Activated T-helper 1 cell treated with anti-CD3 and anti-CD28 coated beads, Interleukin-2, amount 50 U/mL, for 16 hours (primary cell): ENCODE measurements around the gene NDUFB7.
A peak's percentile ranks its signal among the peaks of the same experiment; 100 is the strongest.
"Not testable (repeated sequence)": the region's sequence is repeated elsewhere in the genome, so short reads cannot be mapped to it uniquely, and the experiment has no call there.

Source experiments
- DNase-seq, 2 donors: peaks; one replicate each; pipeline ENCODE4 v3.0.0-alpha.2; 2020; ENCODE audit warnings: low read depth in 1 of 2, low spot score in 1 of 2

The NDUFB7 gene

DNA sequence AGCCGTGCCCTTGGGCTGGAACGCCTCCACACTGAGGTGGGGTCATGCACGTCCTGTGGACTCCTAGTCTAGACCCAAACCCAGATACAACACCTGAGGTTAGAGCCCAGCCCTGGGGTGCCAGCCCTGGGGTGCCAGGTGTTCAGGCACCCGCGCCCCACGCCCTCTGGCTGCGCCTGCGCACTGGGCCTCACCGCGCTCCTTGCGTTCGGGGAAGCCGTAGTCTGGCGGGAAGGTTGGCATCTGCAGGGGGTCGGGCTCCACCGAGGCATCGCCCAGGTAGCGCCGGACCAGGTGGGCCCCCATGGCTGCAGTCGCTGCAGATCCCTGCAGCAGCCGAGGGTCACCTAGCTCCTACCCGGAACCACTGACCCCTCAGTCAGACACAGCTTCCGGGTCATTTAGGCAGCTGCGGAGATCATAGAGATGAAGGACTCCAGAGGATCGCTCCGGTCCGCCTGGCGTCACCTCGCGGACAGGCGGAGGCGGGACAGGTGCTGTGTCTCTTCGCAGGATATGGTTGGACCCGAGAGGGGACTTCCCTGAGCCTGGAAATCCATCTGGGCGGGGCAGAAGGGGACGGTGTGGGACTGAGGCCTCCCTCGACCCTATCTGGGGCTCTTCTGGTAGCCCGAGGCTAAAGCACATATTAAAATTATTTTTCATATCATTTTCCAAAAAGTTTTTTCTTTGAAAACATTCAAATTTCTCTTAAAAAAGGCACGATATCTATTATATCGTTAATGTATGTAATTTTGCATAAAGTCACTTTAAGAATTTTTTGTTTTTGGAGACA lies at the start of gene NDUFB7:
NDUFB7 (minus strand) TSS at position 372 of the 796 bp plus-strand sequence; CDS start at position 306, 66 bp downstream.
- DNase-seq: peak; percentile 67 to 87

DNA sequence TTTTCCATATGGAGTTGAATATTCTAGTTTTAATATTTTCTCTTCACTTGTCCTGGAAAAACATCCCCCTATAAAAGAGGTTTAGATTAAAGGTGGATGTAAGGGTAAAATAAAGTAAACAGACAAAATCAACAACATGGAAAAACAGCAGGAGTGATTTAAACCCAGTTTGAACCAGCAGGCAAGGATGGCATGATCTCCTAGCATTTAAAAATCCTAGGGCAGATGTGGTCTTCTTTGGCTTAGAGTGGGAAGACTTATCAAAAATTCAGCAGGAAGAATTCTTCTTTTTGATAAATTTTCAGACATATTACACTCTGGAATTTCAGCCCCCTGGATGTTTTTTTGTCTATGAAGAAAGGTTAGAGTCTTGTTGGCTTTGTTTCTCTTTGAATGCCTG lies 47.5 kb upstream of the NDUFB7 start:
- no peak for DNase-seq

DNA sequence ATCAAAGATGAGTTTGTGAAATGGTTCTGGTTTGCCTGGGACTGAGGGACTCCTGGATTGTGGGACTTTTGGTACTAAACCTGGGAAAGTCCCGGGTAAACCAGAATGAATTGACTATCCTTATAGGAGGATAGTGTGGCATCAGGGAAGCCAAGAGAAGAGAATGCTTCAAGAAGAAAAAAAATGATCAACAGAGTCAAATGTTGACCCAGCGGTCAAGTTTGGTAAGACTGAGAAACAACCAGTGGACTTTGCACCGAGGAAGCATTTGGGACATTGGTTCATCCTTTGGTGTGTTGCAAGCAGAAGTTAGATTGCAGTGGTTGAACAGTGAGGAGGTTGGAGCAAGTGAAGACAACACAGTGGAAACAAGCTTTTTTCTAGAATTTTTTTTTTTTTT lies 44.5 kb upstream of the NDUFB7 start:
- DNase-seq: no peak

DNA sequence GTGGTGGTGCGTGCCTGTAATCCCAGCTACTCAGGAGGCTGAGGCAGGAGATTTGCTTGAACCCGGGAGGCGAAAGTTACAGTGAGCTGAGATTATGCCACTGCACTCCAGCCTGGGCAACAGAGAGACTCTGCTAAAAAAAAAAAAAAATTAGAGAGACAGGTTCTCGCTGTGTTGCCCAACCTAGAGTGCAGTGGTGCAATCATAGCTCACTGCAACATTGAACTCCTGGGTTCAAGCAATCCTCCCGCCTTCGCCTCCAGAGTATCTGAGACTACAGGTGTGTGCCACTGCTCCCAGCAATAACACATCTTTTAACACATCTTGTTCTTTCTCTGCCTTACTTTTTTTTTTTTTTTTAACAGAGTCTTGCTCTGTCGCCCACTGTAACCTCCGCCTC lies 43.8 kb upstream of the NDUFB7 start:
- DNase-seq: no peak

DNA sequence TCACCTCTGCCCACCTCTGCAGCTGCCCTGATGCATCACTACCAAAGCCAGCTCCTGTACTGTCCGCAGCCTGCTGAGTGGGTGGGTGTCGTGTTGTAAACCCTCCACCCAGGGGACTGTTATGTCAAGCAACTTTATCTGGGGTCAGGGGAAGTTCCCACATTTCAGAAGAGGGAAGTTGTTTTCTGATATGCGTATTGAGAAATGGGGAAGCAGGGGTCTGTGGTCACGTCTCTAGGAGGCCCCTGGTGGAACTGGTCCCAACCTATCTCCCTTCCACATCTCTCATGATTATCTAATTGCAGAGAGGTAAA lies 42.2 kb upstream of the NDUFB7 start:
- DNase-seq: no peak

DNA sequence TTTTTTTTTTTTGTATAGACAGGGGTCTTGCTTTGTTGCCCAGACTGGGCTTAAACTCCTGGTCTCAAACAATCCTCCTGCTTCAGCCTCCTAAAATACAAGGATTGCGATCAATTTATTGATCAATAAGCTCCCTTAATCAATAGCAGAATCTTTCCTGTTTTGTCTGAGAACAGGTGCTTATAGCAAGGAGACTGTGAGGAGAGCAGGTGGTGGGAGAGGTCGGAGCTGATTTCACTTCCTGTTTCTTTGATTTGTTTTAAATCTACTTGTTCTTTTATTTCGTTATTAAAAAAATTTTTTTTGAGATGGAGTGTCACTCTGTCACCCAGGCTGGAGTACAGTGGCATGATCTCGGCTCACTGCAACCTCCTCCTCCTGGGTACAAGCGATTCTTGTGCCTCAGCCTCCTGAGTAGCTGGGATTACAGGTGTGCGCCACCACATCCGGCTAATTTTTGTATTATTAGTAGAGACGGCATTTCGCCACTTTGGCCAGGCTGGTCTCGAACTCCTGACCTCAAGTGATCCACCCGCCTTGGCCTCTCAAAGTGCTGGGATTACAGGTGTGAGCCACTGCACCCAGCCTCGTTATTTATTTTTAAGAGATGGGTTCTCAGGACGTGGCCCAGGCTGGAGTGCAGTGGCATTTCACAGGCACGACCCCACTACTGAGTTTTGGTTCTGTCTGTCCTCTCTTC lies 41.7 kb upstream of the NDUFB7 start:
- DNase-seq: not testable (repeated sequence)

DNA sequence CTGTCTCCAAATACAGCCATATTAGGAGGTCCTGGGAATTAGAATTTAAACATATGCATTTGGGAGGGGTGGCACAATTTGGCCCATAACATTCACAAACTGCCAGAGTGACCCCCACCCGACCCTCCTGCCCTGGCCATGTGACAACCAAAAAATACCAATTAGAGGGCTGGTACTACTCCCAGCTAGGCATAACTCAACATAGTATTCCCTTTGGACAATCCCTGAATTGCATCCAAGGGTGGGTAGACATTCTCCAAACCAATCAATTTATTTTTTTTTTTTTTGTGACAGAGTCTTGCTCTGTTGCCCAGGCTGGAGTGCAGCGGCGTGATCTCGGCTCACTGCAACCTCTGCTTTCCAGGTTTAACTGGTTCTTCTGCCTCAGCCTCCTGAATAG lies 40.8 kb upstream of the NDUFB7 start:
- DNase-seq: no peak

DNA sequence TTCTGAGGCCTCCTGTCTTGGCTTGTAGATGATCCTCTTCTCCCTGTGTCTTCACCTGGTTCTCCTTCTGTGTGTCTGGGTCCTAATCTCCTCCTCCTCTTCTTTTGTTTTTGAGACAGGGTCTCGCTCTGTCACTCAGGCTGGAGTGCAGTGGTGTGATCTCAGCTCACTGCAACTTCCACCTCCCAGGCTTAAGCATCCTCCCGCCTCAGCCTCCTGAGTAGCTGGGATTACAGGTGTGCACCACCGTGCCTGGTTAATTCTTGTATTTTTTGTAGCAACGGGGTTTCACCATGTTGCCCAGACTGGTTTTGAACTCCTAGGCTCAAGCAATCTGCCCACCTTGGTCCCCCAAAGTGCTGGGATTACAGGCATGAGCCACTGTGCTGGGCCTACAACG lies 40.4 kb upstream of the NDUFB7 start:
- DNase-seq: not testable (repeated sequence)

DNA sequence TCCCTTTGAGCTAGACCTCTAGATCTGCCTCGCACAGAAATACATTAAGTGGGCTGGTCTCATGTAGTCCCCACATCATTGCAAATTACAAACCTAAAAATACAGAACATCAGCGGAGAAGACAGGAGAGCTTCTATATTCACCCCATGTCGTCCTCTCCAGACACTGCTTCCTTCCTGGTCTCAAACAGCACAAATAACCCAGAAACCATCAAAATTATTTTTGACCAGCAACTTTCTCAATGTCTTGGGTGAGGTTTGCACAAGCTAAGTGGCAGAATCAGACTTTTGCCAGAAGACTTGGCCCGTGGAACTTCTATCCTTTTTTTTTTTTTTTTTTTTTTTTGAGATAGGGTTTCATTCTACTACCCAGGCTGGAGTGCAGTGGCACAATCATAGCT lies 39.2 kb upstream of the NDUFB7 start:
- DNase-seq: no peak

DNA sequence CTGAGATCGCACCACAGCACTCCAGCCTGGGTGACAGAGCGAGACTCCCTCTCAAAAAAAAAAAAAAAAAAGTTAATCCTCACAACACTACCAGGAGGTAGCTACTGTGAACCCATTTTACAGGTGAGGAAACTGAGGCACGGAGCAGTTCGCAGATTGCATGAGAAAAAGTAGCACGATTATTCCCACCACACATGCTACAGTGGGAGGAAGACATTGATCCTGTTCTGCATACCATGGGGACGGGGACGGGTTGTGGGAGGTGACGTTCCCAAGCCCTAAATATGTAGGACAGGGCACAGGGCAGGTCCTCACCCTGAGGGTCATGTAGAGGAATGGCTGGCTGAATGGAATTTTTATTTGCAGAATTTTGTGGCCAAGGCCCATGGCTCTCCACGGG lies 34.8 kb upstream of the NDUFB7 start:
- DNase-seq: no peak

DNA sequence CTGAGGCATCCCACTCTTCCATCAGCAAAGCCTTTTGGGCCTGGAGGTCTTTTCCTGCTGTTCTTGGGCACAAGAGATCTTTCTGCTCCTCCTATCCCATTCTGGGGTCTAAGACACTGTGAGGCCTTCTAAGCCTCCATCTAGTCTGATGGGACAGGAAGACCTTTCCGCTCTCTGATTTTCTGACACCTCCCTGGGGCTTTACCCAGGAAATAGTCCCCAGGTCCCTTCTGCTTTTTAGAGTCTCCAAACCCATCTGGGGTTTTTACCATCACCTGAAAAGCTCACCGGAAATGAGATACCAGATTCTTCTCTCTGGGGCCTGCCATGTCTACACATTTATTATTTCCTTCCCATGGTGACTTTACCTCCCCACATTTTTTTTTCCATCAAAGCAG lies 32.1 kb upstream of the NDUFB7 start:
- DNase-seq: no peak

DNA sequence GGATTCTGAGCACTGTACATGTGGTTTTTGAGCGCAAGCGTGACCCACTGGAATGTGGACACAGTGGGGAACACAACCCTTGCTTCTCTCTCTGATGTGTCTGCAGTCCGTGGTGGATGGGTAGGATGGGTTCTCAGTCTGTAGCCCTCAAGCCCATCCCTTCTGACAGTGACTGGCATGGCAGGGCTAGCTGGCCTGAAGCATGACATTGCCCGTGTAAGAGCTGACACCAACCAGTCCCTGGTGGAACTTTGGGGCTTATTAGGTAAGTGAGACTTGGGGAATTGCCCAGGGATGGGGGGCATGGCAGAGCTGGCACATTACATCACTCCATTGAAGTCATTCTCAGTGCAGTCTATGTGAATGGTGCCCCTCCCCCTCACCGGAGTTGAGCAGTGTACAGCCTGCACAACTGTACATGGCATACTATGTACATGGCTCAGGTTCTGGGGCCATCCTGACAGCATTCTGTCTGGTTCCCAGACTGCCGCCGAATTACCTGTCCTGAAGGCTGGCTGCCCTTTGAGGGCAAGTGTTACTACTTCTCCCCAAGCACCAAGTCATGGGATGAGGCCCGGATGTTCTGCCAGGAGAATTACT lies 27.8 kb upstream of the NDUFB7 start:
- no peak for DNase-seq

DNA sequence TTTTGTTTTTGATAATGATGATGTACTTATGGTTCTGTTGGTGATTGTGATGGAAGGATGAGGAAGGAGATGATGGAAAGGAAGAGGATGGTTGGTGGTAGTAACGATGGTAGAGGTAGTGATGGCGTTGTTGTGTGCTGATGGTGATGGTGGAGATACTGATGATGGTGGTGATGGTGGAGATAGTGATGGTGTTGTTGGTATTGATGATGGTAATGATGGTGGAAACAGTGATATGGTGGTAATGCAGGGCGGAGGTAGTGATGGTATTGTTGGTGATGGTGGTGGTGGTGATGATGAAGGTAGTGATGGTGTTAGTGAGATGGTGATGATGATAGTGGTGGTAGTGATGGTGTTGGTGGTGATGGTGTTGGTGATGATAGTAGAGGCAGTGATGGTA lies 23.7 kb upstream of the NDUFB7 start:
- DNase-seq: no peak

DNA sequence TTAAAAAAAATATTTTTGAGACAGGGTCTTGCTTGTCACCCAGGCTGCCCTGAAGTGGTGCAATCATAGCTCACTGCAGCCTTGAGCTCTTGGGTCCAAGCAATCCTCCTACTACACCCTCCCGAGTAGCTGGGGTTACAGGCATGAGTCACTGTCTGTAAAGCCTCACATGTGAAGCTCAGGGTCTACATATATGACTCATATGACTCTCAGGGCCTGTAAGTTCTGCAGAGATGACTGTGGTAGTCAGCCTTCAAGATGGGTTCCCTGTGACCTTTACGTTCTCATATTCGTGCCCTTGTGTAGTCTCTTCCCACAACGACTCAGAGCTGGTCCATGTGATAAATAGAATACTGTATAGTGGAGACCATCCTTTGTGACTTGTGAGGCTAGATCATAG lies 17.6 kb upstream of the NDUFB7 start:
- not testable (repeated sequence) for DNase-seq

DNA sequence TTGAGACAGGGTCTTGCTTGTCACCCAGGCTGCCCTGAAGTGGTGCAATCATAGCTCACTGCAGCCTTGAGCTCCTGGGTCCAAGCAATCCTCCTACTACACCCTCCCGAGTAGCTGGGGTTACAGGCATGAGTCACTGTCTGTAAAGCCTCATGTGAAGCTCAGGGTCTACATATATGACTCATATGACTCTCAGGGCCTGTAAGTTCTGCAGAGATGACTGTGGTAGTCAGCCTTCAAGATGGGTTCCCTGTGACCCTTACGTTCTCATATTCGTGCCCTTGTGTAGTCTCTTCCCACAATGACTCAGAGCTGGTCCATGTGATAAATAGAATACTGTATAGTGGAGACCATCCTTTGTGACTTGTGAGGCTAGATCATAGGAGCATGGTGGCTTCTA lies 13.3 kb upstream of the NDUFB7 start:
- not testable (repeated sequence) for DNase-seq

DNA sequence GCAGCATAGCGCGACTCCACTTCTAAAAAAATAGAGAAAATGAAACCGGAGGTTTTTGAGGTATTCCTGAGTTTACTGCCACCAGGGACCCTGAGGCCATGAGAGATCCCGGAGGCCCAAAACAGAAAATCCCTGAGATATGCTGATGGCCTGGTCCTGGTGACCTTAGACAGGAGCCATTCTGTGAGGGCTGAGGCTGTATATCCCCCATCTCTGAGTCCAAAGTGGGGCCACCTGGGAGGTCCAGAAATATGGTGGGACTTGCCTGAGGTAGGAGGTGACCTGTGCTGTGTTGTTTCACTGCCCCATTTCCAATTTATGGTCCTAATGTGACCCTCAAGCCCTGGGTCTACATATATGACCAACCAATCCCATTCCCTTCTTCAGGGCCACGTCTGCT lies 12.5 kb upstream of the NDUFB7 start:
- not testable (repeated sequence) for DNase-seq

DNA sequence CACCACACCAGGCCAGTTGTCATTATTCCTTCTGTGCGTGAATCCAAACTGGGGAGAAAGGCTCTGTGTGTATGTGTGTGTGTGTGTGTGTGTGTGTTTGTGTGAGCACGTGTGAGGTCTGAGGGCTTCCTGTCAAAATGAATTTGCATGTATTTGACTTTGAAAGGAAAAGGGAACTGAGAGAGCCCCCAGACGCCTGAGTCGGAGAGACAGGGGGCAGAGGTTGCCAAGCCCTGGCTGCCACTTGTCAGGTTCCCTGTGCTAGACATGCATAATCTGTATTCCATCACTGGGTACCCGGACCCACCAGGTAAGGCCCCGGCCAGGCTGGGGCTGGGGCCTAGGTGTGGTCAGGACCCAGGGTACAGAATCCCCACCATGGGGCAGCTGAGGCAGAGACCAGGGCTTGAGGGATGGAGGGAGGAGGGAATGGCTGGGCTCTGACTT lies 11.1 kb upstream of the NDUFB7 start, which contains the start of gene CLEC17A:
CLEC17A (plus strand) TSS at position 191 of the 447 bp plus-strand sequence; CDS start at position 268, 77 bp downstream.
- DNase-seq: no peak

DNA sequence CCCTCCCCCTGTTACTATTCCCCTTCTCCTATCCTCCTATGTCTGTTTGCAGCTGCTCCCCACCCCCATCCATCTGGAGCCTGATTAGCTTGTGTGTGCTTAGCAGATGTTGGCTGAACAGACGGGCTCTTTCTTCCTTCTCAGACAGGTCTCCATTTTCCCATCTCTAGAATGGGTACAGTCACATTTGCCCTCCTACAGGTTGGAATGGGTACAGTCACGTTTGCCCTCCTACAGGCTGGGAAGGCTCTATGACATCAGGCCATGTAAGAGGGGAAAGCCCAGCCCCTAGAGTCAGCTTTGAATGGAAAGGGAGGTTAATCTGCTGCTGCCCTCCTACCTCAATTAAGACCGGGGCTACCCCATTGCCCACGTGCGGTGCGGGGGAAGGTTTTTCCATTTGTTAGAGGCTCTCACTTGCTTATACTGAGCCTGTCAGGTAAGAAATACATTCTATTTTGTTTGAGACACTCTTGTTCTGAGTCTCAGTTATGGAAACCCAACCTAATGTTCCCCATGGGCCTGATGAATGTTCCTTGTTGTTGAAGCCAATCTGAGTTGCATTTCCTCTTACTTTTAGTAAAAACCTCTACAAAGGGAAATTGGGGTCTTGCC lies 8.9 kb upstream of the NDUFB7 start:
- DNase-seq: peak in 1 of 2 donors; percentile 32

DNA sequence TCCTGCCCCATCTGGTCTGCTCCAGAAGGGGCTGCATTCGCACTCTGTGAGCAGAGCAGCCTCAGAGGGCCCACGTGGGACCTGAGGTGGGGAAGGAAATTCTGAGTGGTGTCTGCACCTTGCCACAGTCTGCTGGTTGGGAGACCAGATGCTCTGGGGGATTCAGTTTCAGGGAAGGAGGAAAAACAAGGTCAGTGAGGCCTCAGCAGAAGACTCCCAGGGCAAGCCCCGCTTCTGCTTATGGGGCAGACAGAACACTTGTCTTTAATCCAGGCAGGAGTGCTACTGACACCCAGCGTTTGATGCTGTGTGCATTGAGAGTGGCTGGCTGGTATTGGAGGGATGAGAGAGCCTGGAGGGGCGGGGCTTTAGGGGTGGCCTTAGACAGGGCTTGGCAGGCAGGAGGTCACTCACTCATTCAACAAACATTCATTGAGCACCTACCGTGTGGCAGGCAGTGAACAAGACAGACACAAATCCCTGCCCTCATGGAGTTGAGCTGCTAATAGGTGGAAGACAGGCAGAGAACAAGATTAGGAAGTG lies 6.1 kb upstream of the NDUFB7 start:
- DNase-seq: no peak

DNA sequence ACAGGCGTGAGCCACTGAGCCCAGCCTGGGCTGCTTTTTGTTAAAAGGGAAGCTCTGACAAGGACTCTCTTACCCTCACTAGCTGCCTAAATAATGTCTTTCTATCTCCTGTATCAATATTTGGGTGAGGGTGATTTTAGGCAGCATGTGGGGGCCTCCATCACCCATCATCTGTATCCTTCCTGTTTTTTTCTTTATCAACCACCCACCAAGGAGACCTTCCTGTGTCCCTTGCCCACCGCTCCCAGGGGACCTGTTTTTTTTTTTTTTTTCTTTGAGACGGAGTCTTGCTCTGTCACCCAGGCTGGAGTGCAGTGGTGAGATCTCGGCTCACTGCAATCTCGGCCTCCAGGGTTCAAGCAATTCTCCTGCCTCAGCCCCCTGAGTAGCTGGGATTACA lies 5.4 kb upstream of the NDUFB7 start:
- DNase-seq: no peak

DNA sequence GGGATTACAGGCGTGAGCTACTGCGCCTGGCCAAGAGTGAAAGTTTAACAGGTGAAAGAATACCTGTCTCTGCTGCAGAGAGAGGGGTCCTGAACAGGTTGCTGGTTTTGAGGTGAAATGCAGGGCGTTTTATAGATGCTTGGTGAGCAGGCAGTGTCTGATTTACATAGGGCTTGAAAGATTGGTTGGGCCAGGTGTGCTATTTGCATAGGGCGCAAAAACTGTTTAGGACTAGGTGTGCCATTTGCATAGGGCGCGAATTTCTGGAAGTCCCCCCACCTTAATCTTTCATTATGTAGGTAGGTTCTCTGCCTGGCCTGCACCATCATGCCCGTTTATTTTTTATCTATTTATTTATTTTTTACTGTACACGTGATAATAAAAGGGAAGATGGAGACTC lies 4.5 kb upstream of the NDUFB7 start:
- DNase-seq: no peak
